Chondrocyte (in vitro differentiated cells): Measurements from ENCODE around the gene ZDHHC14. TPM values are rescaled to one million over a fixed set of nuclear protein-coding genes. Genes with fewer than 3 reads are reported as not detected.

Source experiments
- DNase-seq: peaks from one replicate; pipeline ENCODE4 v3.0.0; 2021; ENCODE audit warnings: mixed read lengths, low spot score
- H3K27ac Mint-ChIP-seq: one replicate; pipeline ENCODE4 v1.8.0; 2021; ENCODE audit warnings: mild to moderate bottlenecking, moderate library complexity, mixed read lengths; ENCODE audit not compliant: unreplicated experiment
- H3K27me3 Mint-ChIP-seq: 2 replicates; pipeline ENCODE4 v1.8.0; 2021; ENCODE audit warnings: low read depth, mixed read lengths
- H3K36me3 Mint-ChIP-seq: 2 replicates; pipeline ENCODE4 v1.8.0; 2021; ENCODE audit warnings: low read depth, mixed read lengths
- H3K4me1 Mint-ChIP-seq: 2 replicates; pipeline ENCODE4 v1.8.0; 2021; ENCODE audit warnings: low read depth, mild to moderate bottlenecking, mixed read lengths
- H3K4me3 Mint-ChIP-seq: one replicate; pipeline ENCODE4 v1.8.0; 2021; ENCODE audit warnings: mild to moderate bottlenecking, moderate library complexity, mixed read lengths; ENCODE audit not compliant: unreplicated experiment
- H3K9me3 Mint-ChIP-seq: 2 replicates; pipeline ENCODE4 v1.8.0; 2021; ENCODE audit warnings: low read depth, mixed read lengths
- total RNA-seq: library from RNA; stranded (reverse); gene quantifications from 3 replicates; pipeline ENCODE4 v1.2.1, GENCODE V29; 2021
- TF ChIP-seq, protein P1 (sequence below): fragments of 200-600 bp; sonication (generic); IDR thresholded peaks from 2 replicates; pipeline ENCODE4 v1.5.0; 2021; ENCODE audit warnings: antibody characterized with exemption, mild to moderate bottlenecking, moderate library complexity

The ZDHHC14 gene
- total RNA-seq, 1 donor from 2014 or later: 8.4 TPM

DNA sequence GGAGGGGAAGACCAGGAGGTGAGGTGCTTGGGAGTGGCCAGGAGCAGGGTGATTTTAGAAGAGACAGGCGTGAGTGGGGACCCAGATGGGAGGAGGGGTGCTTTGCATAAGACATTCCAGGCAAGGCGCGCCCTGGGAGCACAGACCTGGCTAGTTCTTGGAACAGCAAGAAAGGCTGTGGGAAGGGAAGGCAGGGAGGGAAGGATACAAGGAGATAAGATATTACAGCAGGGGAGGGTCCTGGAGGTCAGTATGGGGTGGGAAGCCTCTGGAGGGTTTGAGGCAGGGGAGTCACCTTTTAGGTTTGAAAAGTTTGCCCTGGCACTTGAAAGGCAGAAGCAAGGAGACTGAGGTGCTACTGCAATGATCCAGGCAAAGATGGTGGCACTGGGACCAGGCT is 111.8 kb downstream of the ZDHHC14 start:
- no peaks in the 10 kb centered on the region for H3K4me1 Mint-ChIP-seq
- TF ChIP-seq, protein P1, sequence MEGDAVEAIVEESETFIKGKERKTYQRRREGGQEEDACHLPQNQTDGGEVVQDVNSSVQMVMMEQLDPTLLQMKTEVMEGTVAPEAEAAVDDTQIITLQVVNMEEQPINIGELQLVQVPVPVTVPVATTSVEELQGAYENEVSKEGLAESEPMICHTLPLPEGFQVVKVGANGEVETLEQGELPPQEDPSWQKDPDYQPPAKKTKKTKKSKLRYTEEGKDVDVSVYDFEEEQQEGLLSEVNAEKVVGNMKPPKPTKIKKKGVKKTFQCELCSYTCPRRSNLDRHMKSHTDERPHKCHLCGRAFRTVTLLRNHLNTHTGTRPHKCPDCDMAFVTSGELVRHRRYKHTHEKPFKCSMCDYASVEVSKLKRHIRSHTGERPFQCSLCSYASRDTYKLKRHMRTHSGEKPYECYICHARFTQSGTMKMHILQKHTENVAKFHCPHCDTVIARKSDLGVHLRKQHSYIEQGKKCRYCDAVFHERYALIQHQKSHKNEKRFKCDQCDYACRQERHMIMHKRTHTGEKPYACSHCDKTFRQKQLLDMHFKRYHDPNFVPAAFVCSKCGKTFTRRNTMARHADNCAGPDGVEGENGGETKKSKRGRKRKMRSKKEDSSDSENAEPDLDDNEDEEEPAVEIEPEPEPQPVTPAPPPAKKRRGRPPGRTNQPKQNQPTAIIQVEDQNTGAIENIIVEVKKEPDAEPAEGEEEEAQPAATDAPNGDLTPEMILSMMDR: no peak
- H3K36me3 Mint-ChIP-seq: peaks cover 5% of the 10 kb centered on the region
- H3K27ac Mint-ChIP-seq: no peak overlapping the region
- no peak for DNase-seq
- H3K4me3 Mint-ChIP-seq: no peak overlapping the region
- H3K9me3 Mint-ChIP-seq: peaks cover 6% of the 10 kb centered on the region
- peaks cover 4% of the 10 kb centered on the region for H3K27me3 Mint-ChIP-seq

DNA sequence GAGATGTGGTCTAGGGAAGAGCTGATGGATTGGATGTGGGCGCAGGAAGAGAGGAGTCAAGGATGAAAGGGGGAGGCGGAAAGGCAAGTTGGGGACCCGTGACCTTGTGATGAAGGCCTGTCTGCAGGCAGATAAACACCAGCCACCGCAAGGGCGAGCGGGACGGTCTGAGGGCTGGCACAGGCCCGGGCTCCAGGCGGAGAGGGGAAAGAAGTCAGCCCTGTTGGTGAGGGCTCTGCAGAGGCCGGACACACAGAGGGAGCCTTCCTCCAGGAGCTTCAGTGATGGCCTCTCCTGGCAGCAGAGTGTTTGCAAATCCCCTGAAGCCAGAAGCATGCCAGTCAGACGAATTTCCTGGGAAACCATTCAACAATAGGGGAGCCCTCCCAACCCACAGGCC is 112.2 kb downstream of the ZDHHC14 start:
- TF ChIP-seq, protein P1: no peak
- no peak overlapping the region for H3K4me3 Mint-ChIP-seq
- H3K9me3 Mint-ChIP-seq: peaks cover 6% of the 10 kb centered on the region
- peaks cover 5% of the 10 kb centered on the region for H3K36me3 Mint-ChIP-seq
- H3K4me1 Mint-ChIP-seq: no peaks in the 10 kb centered on the region
- peaks cover 4% of the 10 kb centered on the region for H3K27me3 Mint-ChIP-seq
- no peak overlapping the region for H3K27ac Mint-ChIP-seq
- DNase-seq: no peak

DNA sequence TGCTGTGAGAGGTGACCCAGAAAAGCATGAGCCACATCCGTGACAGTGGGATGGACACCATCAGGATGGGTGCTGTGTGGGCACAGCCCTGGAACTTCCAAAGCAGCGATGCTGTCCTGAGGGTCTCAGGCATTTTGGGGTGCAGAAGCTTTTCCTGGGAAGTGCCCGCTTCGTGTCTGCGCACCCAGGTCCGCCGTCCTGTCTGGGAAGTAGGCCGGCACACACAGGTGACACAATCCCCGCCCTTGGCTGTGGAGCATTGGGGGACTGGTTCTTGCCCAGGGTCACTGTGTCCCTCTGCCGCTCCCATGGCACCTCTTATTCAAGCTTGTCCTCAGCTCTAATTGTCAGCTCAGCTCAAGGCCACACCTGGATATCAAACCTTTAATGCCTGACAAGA is 112.6 kb downstream of the ZDHHC14 start:
- Mint-ChIP-seq H3K9me3 (peaks cover 6% of the 10 kb centered on the region), H3K27me3 (peaks cover 4% of the 10 kb centered on the region), H3K27ac (no peak overlapping the region), H3K4me1 (no peaks in the 10 kb centered on the region), H3K4me3 (no peak overlapping the region), H3K36me3 (peaks cover 5% of the 10 kb centered on the region)
- TF ChIP-seq, protein P1: no peak
- no peak for DNase-seq

DNA sequence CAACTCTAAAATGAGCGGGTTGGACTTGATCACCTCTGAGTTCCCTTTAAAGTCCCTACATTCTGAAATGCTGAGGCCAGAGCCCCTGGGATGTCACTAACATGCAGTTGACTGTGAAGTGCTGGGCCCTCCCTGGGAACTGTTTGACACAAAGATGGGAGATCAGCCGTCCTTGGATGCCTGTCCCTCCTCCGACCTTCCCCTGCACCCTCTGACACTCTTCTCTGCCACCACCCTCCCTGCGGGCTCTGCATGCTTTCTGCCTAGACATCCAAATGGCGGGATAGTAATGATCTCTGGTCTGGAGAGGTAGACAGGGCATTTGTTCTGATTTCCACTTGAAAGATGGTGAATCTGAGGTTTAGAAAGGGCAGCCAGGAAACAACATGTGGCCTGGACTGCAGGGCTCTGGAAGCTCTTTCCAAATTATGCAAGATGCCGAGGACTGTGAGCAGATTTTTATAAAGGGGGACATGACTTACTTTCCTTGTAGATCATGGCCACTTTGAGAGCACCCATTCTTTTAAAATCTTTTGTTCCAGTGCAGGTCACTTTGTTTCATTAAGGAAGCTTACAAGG is 113.2 kb downstream of the ZDHHC14 start:
- peaks cover 6% of the 10 kb centered on the region for H3K9me3 Mint-ChIP-seq
- no peak for DNase-seq
- no peak overlapping the region for H3K4me3 Mint-ChIP-seq
- no peaks in the 10 kb centered on the region for H3K4me1 Mint-ChIP-seq
- no peak overlapping the region for H3K27ac Mint-ChIP-seq
- TF ChIP-seq, protein P1: no peak
- peaks cover 5% of the 10 kb centered on the region for H3K36me3 Mint-ChIP-seq
- peaks cover 4% of the 10 kb centered on the region for H3K27me3 Mint-ChIP-seq

DNA sequence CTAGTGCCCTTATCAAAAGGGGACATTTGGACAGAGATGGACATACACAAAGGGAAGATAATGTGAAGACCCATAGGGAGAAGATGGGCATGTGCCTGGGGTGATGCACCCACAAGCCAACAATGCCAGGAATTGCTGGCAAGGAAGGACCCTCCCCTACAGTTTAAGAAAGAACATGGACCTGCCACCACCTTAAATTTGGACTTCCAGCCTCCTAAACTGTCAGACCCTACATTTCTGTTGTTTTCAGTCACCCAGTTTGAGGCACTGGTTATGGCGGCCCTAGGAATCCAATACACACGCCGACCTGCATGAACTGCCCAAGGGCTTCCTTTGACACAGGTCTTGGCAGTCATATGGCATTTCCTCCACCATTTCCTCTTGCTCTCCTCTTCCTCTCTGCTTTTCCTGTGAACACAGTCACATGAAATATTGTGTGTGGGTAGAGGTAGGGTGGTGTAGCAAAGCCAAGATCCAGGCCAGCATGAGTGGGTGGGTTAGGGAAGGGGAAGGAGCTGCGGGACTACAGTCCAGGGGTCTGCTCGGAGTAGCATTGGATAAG is 115.6 kb downstream of the ZDHHC14 start:
- DNase-seq: no peak
- Mint-ChIP-seq H3K4me3 (no peak overlapping the region), H3K4me1 (peaks cover 7% of the 10 kb centered on the region), H3K9me3 (peaks cover 6% of the 10 kb centered on the region), H3K27me3 (no peaks in the 10 kb centered on the region), H3K27ac (no peak overlapping the region), H3K36me3 (peaks cover 3% of the 10 kb centered on the region)
- TF ChIP-seq, protein P1: no peak
